PFSK-1 (cell line): ENCODE results near the gene FGF4.

ENCODE experiments used
- FOXP2 ChIP-seq: optimal IDR thresholded peaks from 2 replicates; pipeline ENCODE3; 2011; ENCODE audit warnings: borderline replicate concordance, control low read depth, inconsistent platforms; ENCODE audit not compliant: insufficient read depth; ENCODE audit errors: extremely low read length, extremely low read depth
- POLR2AphosphoS5 ChIP-seq: IDR thresholded peaks from 2 replicates; pipeline ENCODE4 v1.6.1; 2012; ENCODE audit warnings: low read depth, mild to moderate bottlenecking, control low read depth, low read length, moderate library complexity
- SIN3A ChIP-seq: IDR thresholded peaks from 2 replicates; pipeline ENCODE4 v1.6.1; 2012; ENCODE audit warnings: mild to moderate bottlenecking, low read length, moderate library complexity, borderline replicate concordance; ENCODE audit not compliant: insufficient read depth
- TAF1 ChIP-seq: IDR thresholded peaks from 2 replicates; pipeline ENCODE4 v1.6.1; 2012; ENCODE audit warnings: low read length, control low read depth, borderline replicate concordance; ENCODE audit not compliant: insufficient read depth
- TF ChIP-seq, protein P1 (sequence below), 2 experiments: IDR thresholded peaks; 2 replicates each; pipeline versions ENCODE4 v1.6.1 to v1.8.0; 2011 to 2012; ENCODE audit warnings: low read depth in 2 of 2, low read length in 2 of 2, control low read depth in 1 of 2, inconsistent platforms in 1 of 2, mild to moderate bottlenecking in 1 of 2, moderate library complexity in 1 of 2; ENCODE audit not compliant: insufficient read depth in 1 of 2

FGF4 gene

DNA sequence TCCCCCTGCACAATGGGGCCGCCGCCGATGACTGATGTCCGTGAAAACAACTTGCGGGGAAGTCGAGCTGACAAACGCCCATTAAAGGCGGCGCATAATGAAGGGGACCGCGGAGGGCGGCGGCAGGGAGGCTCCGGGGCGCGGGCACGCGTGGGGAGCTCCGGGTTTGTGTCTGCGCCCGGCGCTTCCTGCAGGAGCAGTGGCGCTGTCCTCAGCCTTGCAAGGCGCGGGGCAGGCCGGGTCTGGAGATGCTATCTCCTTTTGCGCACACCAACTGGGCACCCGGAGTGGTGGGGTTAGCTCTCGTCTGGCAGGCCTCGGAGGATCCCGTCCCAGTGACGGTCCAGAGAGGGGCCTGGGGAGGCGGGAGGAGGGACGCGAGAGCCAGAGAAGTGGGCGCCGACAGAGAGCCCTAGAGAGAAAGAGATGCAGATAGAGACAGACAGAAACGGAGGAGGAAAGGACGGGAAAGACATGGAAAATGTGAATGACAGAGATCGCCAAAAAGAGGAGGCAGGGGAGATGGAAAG lies 44.5 kb upstream of the FGF4 start:
- no peak for TF ChIP-seq SIN3A
- TF ChIP-seq FOXP2 = no peak
- TF ChIP-seq POLR2AphosphoS5 = no peak
- TF ChIP-seq TAF1 = no peak
- TF ChIP-seq, protein P1, sequence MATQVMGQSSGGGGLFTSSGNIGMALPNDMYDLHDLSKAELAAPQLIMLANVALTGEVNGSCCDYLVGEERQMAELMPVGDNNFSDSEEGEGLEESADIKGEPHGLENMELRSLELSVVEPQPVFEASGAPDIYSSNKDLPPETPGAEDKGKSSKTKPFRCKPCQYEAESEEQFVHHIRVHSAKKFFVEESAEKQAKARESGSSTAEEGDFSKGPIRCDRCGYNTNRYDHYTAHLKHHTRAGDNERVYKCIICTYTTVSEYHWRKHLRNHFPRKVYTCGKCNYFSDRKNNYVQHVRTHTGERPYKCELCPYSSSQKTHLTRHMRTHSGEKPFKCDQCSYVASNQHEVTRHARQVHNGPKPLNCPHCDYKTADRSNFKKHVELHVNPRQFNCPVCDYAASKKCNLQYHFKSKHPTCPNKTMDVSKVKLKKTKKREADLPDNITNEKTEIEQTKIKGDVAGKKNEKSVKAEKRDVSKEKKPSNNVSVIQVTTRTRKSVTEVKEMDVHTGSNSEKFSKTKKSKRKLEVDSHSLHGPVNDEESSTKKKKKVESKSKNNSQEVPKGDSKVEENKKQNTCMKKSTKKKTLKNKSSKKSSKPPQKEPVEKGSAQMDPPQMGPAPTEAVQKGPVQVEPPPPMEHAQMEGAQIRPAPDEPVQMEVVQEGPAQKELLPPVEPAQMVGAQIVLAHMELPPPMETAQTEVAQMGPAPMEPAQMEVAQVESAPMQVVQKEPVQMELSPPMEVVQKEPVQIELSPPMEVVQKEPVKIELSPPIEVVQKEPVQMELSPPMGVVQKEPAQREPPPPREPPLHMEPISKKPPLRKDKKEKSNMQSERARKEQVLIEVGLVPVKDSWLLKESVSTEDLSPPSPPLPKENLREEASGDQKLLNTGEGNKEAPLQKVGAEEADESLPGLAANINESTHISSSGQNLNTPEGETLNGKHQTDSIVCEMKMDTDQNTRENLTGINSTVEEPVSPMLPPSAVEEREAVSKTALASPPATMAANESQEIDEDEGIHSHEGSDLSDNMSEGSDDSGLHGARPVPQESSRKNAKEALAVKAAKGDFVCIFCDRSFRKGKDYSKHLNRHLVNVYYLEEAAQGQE (IDR thresholded peaks at IDR 0.05; ENCODE audit: insufficient read depth in 1 of 2, low read depth in 2 of 2, low read length in 2 of 2) = no peak

DNA sequence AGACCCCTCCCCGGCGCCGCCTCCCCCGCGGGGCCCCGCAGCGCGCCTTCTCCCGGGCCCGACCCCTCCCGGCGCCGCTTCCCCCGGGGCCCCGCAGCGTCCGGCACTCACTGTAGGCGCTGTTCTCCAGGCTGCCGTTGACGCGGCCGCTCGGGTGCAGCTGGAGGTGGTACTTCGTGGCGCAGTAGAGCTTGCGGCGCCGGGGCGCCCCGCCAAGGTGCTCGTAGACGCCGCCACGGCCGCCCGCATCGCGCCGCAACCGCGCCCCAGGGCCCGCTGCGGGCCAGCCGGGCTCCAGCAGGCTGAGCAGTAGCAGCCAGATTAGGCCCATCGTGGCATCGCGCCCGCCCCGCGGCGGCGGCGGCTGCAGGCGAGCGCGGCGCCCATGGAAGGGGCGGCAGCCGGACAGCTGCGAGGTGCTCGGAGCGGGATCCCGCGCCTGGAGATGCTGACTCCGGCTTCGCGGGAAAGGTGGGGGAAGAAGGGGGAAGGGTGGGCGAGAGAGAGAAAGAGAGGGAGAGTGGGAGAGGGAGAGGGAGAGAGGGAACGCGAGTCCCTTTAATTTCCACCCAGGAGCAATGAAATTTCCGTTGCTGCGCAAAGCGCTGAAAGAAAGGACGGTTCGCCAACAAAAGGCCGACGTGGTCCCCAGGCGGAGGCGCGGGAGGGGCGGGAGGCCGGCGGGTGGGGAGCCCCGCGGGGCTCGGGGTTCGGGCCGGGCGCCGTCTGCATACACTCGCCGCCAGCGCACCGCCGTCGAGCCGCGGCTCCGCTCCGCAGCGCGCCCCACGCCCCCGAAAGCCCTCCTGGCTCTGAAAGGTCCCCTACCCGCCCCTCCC lies 43.7 kb upstream of the FGF4 start, which contains the start of gene FGF3:
Gene FGF3, minus strand, starts transcription at position 814 of the 839 bp plus-strand sequence. Its CDS starts 483 bp downstream, at position 331.
- TF ChIP-seq POLR2AphosphoS5 (no peak), TAF1 (no peak), SIN3A (no peak), FOXP2 (no peak)
- TF ChIP-seq, protein P1 (IDR thresholded peaks at IDR 0.05; ENCODE audit: insufficient read depth in 1 of 2, low read depth in 2 of 2, low read length in 2 of 2) = no peak

DNA sequence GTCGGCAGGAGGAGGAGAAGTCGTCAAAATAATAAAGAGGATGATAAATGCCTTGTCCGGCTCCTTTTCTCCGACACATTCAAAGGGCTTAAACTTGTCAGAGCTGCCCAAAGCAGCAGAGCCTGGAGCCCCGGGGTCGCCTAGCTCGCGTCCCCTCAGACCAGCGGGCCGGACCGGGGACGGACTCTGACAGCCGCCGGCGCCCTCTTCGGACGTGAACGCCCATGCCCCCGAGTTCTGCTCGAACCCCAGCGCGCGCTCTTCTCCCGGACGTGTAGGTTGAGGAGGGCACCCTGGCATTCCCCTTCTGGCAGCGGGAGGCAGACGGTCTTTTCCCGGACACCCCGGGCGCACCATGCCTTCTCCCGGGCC lies 43.1 kb upstream of the FGF4 start:
- no peak for TF ChIP-seq POLR2AphosphoS5
- no peak for TF ChIP-seq TAF1
- no peak for TF ChIP-seq FOXP2

DNA sequence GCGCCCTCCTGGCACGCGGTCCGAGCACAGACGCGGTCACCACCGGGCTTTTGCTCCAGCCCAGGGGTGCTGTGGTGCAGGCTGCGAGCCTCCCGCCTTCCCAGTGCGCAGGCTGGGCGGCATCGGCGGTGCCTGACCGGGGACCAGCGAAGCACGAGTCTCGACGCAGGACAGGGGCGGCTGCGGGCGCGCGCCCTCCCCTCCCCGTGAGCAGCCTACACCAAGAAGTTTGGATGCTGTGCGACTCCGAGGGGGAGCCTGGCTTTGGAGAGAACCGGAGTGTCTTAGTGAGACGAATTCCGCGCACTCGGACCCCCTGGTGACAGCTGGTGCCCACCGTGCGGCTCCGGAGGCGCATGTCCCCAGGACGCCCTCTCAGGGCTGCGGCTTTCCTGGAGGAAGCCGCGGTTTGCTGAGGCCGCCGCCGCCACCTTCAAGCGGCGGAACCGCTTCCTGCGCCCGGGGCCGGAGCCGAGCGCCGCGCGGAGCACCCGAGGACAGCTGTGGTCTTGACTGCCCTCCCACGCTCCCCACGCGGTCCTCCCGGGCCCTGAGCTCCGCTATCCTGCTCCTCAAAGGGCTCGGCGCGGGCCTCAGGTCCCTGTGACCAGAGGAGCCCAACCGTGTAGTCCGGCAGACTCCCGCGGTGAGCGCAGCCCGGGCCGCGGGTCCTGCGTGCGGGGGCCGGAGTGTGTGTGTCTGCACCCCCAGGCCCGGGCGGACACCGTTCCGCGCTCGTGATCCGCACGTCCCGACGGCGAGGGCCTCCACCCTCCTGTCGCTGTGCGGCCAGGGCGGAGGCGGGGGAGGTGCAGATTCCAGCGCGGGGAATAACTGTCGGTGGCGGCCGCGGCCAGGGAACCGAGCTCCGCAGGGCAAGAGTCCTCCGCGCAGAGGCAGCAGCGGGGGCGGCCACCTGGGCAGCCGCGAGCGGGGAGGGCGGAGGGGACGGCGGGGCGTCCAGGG lies 42.4 kb upstream of the FGF4 start:
- no peak for TF ChIP-seq TAF1
- TF ChIP-seq, protein P1 (IDR thresholded peaks at IDR 0.05; ENCODE audit: insufficient read depth in 1 of 2, low read depth in 2 of 2, low read length in 2 of 2) = no peak
- no peak for TF ChIP-seq POLR2AphosphoS5
- no peak for TF ChIP-seq SIN3A
- no peak for TF ChIP-seq FOXP2

GRCh38 chr11:69816671-69817070 lies 41.5 kb upstream of the FGF4 start:
- no peak for TF ChIP-seq POLR2AphosphoS5
- TF ChIP-seq, protein P1 (IDR thresholded peaks at IDR 0.05; ENCODE audit: insufficient read depth in 1 of 2, low read depth in 2 of 2, low read length in 2 of 2) = no peak
- TF ChIP-seq FOXP2 = no peak
- TF ChIP-seq SIN3A = no peak
- TF ChIP-seq TAF1 = no peak
